HG02759 (cell line): ENCODE data around the gene LHFPL3.

Source experiments
- ATAC-seq: cut with Tn5 transposase; IDR thresholded peaks from one replicate; pipeline ENCODE4 v1.9.1; 2021; ENCODE audit warnings: mild to moderate bottlenecking, moderate library complexity; ENCODE audit not compliant: unreplicated experiment

The LHFPL3 gene

DNA sequence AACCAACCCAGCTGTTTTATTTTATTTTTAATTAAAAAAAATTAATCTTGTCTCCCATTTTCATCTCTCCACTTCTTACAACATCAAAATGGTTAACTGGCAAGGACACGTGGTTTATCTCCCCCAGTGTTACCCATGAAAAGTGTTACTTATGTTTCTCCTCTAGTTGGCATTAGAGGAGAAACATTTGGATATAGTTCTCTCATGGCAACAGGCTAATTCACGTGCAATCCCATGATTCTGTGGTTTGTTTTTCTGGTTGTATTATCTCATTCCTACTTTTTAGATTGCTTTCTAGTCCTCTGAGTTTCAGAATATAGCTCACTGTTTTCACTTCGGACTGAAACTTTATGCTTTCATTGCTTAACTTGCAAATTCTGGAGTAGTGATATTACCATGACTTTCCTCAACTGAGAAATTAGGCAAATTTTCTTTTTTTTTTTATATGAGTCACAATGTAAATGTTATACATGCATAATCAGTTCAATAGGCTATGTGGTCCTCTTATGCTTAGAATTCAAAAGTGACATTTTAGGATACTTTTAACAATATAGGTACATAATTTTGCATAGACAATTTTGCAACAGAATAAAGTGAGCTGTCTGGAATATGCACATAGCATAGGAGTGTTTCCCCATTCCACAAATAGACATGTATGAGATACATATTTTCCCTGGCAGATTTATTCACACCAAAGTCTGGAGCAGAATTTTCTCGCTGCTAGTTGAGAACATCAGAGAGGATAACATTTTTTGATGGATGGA is 43.0 kb downstream of the LHFPL3 start:
- ATAC-seq, result no peak

DNA sequence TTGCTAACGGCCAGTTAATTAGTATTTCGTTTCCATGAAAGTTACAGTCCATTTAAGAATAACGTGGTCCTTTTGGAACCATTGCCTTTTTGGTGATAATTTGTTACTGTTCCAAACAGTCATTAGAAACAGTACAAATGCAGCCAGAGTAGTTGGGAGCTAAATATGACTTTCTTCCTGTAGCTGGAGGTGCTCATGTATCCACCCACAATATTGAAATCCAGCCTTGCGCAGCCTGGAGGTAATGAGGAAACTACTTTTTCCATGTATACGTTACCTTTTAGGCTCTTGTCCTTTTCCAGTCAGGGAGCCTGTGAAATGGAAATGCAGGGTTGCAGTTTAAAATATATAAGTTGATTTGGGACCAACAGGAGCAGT is 43.6 kb downstream of the LHFPL3 start:
- no peak for ATAC-seq

DNA sequence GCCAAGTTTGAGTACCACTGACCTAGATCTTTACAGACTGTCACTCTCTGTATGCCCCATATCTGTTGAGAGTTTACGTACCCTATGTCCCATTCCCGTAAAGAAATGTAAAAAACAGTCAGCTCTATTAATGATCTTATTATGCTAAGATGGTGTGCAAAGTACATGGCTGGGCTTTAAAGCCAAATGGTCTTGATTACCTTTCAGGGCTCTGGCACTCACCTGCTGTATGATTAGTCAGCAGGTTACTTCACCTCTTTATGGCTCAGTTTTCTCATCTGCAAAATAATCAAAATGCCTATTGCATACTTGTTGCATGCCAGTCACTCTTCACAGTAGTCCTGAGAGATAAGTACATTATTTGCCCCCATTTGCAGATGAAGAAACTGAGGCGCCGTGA is 54.2 kb downstream of the LHFPL3 start:
- ATAC-seq, result no peak

DNA sequence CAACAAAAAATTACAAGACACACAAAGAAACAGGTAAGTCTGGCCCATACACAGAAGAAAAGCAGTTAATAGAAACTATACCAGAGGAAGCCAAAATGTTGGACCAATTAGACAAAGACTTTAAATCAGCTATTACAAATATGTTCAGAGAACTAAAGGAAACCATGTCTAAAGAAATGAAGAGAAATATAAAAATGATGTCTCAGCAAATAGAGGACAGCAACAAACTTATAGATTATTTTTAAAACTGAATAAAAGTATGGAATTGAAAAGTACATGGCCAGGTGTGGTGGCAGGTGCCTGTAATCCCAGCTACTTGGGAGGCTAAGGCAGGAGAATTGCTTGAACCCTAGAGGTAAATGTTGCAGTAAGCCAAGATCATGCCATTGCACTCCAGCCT is 58.5 kb downstream of the LHFPL3 start:
- ATAC-seq, result no peak

DNA sequence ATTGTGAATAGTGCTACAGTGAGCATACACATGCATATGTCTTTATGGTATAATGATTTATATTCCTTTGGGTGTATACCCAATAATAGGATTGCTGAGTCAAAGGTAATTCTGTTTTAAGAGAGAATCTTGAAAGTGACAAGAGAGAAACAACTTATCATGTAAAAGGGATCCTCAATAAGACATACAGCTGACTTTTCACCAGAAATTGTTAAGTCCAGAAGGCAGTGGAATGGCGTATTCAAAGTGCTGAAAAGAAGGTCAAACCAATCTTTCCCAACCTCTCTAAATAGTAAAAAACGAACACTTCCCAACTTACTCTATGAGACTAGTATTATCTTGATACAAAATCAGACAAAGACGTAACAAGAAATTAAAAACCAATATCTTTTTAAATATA is 59.8 kb downstream of the LHFPL3 start:
- ATAC-seq, result no peak

DNA sequence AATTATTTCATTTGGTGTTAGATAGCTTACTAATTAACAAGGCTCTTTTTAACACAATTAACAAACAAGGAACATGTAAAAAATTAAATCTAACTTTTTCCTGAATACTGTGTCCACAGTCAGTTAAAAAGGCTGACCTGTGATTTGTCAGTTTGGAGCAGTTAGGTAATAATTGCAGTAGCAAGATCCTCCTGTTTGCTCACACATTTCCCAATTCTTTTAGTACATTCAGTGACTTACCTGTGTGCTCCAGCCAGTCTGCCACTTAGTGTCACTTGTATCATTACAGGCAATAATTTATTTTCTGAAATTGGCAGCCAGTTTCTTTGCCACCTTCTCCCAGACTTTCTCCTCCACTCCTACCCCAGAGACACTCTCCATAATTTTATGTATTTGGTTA is 66.8 kb downstream of the LHFPL3 start:
- ATAC-seq, result no peak

DNA sequence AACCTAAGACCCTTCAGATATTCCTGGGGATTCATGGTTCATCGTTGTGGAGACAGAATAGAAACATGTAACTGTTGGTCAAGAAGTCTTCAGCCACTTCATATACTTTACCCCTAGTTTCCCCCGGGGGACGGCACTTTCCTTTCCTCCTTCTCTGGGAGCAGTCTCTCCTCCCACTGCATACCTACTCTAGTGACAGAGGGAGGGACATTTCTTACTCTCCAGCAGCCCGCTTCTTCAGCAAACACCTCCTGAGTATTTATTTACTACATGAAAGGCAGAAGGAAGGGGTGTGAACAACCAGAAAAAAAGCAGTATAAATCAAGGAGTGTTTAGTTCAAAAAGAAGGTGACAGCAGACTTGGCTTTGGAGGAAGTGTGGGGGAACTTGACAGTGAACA is 69.0 kb downstream of the LHFPL3 start:
- ATAC-seq, result no peak

DNA sequence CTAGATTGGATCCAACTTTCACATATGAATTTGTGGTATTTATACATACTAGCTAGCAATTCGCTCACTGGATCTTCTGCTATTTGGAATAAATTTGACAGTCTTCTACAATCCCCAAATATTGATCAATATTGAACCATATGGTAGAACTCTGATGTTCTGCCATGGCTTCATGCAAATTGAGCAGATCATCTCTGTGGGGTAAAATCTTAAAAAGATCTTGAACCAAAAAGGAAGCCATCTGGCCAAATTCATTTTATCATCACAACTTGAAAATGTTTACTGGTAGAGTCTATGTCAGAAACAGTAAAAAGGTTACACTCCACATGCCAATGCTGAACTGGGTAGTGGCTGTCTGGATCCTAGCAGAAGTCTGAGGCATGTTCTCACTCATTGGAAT is 80.0 kb downstream of the LHFPL3 start:
- ATAC-seq, result no peak

DNA sequence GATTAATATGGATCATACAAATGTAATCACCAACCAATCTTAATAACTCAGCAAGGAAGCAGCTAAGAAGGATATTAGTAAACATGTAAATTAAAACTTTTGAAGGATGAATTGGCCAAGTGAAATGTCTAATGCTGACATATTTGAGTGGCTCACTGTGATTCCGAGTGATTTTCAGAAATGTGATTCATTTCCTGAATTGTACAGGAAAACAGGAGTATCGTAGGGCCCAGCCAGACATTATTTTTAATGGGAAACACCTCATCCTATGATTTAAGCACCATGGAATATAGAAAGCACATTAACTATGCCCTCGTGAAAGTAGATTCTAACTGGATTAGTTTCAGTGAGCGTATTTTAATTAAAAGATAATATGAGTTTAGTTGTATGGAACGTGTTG is 82.3 kb downstream of the LHFPL3 start:
- no peak for ATAC-seq

DNA sequence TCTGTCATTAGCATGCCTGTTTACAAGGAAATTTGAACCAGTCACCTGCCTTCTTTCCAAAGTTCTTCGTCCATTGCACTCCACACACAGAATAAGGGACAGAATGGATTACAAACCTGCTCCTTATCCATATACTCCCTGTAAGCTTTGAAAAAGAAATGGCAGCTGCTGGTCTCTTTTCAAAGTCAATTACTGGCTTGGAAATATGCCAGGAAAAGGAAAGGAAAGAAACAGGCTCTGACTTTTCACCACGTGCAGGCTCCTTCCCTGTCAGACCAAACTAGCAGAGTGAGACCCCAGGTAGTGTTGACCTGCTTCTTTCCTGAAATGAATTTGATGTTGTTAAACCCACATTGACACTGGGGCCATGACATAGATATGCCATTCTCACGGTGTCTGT is 84.5 kb downstream of the LHFPL3 start:
- ATAC-seq, result no peak

DNA sequence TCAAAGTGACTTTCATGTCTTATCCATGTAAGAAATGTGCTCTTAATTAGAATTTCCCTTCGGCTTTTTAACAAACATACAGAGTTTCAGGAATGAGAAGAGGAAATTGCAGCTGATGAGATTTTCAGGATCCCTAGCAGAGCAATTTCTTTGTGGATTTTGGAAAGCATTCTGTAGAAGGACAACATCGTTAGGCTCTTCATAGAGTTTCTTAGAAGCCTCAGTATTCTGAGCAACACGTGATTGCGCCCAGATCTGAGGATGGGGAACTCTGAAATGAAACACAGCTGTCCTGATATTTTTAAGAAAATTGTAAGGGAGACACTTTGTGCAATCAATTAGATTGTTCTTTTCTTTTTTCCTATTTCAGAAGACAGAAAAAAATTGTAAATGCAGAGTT is 85.8 kb downstream of the LHFPL3 start:
- no peak for ATAC-seq

DNA sequence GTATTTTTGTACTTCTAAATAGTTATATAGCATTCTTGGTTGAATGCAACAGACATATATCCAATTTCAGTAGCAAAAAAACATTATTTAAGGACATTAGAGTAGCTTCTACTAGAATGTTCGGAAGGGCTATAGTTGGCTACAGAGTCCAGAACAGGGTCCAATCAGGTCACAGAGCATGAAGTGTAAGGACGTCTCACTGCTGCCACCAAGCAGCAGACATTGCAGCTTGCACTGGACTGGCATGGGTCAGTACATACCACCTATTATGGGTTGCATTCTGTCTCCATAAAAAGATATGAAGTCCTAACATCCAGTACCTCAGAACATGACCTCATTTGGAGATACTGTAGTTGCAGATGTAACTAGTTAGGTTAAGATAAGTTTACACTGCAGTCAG is 87.3 kb downstream of the LHFPL3 start:
- ATAC-seq, result no peak

DNA sequence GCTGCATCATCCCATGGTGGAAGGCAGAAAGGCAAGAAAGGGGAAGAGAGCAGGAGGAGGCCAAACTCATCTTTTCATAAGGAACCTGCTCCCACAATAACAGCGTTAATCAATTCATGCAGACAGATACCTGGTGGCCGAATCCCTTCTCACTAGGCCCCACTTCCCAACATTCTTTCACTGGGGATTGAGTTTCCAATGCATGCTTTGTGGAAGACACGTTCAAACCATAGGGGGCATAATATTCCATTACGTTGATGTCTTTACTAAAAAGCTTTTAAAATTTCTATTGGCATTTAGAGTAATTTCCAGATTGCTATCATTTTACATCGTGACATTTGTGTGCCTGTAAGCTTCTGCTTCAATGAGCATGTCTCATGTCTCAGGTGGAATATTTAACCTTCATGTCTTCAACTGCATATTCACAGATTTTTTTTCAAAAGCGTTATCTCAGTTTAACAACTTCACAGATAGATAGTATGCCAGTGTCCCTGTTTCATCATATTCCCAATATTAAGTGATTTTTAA is 88.5 kb downstream of the LHFPL3 start:
- ATAC-seq, result no peak

DNA sequence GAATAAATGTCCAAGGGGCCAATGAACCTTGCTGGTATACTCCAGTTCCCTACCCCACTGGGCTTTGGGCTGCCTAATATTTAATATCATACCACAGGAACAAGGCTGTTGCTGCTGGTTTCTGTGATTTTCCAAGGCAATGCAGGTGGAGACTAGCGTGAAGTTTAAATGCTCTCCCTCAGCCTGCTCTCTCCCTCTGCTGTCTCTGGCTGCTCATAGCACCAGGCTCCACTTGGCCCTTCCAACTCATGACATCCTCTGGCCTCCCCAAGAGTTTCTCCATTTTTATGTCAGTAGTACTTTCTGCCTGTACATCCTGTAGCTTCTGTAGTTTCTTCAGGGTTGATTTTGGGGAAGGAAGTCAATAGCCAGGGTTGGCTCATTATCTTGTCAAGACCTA is 103.5 kb downstream of the LHFPL3 start:
- no peak for ATAC-seq

DNA sequence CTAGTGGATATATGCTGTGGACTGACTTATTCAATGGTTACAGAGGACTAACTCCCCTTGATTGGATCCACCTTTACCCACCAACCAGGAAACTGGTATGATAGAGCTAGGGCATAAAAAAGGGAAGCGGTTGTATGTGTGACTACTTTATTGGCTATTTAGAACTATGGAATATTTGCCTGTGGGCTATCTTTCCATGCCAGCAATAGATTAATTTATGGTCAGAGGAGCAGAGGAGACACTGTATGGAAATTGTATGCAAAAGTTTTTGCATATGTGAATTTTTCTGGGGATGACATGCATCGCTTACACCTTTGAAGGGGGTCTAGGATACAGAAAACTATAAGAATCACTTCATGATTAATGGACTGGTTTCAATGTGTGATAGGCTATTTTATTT is 105.7 kb downstream of the LHFPL3 start:
- no peak for ATAC-seq

DNA sequence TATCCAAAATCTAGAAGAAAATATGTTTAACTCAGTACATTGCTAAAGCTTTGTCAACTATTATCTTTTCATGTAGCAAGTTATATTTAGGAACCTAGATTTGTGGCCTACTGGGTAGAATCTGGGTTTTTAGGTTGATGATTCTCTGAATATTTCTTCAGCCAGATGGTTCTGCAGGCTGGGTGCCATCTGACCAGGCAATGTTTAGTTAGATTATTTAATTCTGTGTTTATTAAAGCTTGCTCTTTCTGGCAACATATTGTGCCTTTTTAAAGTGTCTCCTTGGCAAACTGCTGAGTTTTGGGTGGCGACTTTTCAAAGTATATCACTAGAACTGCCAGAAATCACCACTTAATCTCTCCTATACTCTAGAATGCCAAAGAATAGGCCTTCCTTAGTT is 114.1 kb downstream of the LHFPL3 start:
- no peak for ATAC-seq

DNA sequence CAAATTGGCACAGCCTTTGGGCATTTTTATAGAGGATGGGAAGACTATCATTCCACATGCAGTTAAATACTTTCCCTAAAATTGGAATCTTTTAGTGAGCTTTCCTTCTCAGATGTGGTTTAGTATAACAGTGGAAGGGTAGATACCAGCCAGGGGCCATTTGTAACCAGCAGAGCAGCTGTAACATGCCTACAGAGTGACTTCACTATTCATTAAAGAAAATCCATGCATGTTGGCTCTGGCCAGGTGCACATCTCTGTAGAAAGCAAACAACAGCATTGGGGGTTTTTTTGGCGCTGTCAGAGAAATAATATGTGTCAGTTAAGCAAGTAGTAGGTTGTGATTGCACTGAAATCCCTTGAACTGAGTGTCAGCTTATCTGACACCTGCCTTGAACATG is 115.6 kb downstream of the LHFPL3 start:
- ATAC-seq, result no peak

DNA sequence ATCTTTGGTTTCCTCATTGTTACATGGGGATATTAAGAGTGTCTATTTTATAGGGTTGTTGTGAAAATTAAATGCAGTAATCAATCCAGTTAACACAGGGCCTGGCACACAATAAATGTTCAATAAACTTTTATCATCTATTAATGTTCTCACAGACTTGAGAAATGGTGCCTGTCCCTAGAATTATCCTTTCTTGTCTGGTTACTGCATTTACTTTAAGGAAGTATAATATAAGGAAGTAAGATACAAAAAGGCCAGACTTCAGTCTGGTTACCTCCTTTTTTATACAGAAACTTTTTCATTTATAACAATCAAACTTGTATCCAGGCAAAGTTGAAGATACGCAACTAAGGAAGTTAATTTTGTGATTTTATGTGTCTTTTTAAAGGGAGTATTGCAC is 117.0 kb downstream of the LHFPL3 start:
- ATAC-seq, result no peak

DNA sequence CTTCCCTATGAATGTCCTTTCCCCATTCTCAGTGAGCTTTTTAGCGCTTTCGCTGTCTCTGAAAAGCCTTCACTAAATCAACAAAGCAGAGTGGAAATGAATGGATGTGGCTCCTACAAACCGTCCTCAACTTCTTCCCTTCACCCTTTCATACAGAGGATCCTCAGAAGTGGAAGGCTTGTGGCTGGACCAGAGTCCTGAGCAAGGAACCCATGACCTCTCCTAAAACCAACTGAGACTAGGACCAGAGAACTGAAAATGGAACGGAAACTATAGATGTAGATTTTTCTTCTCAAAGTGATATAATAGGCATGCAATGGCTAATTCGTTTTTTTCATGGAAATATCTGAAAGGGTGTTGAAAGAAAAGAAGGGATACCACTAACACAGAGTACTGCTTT is 122.5 kb downstream of the LHFPL3 start:
- ATAC-seq, result no peak

DNA sequence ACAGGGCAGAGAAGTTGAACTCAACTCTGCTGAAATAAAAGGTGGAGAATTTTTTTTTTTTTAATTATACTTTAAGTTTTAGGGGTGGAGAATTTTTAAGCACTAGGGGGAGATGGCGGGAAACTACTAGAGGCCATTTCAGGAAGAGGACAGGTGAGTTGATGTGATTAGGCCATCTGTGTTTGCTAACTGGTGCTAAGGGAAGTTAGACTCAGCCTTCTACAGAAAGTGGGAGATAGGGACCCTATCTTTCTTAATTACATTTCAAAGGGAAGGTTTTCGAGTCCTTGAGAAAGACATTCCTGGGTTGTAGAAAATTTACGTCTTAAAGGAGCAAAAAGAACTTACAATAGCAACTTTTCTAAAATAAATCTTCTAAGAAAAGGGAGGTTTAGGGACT is 124.8 kb downstream of the LHFPL3 start:
- ATAC-seq, result no peak

DNA sequence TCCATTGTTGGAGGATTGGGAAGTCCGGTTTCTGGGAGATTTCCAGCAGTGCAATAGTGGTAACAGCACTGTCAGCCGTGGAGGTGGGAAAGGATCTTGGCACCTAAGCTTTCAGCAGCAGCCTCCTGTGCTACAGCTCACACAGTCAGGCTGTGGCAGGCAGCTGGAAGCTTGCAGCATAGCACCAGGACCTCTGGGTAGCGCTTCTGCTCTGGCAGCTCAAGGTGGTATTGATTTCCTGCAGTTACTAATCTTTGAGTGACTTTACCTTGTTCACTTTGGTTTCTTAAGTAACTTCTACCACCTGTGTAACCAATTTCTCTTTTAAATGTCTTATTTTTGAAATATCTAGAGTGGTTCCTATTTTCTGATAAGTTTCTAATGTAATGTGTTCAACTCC is 130.5 kb downstream of the LHFPL3 start:
- ATAC-seq, result no peak

DNA sequence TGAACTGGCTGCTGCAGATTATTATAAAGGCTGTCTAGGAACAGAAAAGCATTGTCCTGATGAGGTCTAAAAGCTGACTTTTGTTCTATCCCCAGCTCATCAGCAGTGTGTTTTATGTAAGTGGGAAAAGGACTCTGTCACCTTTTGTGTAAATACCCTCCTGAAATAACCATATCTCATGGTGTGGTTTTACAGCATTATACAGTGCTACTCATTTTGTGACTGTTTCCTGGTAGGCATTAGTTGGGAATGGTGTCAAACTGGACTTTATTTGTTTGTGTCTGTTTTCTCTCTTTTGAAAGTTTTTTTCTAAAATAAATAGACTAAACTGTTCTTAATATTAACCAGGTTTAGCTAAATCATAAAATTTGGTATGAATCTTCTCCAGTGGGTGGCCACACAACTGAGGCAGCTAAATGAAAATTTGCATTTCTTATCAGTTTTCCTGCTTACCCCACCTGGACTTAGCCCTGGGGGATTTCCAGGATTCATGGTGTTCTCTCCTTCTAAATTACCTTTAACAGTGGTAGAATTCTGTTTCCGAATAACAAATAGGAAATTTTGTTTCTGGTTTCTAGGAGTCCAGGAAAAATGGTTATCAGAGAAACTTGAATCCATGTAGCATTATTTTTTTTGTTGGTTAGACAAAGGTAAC is 140.9 kb downstream of the LHFPL3 start:
- no peak for ATAC-seq

DNA sequence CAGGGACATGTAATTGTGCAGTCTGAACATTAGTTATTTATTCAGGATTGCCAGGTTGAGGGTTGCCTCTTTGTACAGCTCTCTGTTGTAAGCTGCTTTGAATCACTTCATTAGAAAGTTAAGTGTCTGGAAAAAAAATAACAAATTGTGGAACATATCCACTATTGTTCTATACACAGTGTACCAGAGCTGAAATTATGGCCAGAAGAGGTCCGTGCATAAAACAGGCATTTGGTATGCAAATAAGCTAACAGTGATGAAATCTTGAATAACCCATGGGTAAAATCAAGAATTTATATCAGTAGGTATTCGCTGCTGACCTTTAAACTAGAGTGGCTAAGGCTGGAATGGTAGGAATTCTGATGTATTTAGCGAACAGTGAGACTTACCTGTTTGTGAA is 152.1 kb downstream of the LHFPL3 start:
- no peak for ATAC-seq
